Skin of body (tissue), 2 donors: ENCODE data around the gene RNLS. TPM values are rescaled to one million over a fixed set of nuclear protein-coding genes. Genes with fewer than 3 reads are reported as not detected.

ENCODE experiments used
- DNase-seq: peaks from one replicate; lab custom pipeline; 2025; lab: John Stamatoyannopoulos, UW
- total RNA-seq: library from RNA; depleted of rRNA; stranded (reverse); fragments of >200 nt; gene quantifications from one replicate; pipeline ENCODE4 v1.2.3, GENCODE V29; 2014

The RNLS gene
- 6.5 TPM for total RNA-seq

GRCh38 chr10:88582806-88583583 lies at the start of gene RNLS:
Gene RNLS (minus strand): TSS chr10:88583318.
- DNase-seq, result peak; percentile 35

DNA sequence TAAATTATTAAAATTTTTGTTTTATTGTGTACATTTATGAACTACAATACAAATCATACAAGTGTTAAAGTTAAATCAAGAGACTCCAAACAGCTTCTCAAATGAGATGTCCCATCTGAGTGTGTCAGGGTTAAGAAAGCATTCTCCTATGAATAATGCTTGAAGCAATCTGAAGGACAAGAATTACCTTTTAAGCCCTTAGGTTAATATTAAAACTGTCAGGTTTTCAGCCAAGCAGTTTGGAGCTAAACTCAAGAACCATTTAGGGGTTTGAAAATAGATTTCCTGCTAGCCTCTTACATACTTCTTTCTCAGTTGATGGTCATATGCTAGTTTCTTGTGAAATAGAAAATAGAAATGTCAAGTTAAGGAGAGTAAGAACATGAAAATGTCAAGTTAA lies 41.7 kb upstream of the RNLS start:
- DNase-seq, result no peak

- no peak for DNase-seq
Measured at GRCh38 chr10:88623835-88624234, 40.7 kb upstream of the RNLS start.

GRCh38 chr10:88620441-88620840 lies 37.3 kb upstream of the RNLS start:
- no peak for DNase-seq

DNA sequence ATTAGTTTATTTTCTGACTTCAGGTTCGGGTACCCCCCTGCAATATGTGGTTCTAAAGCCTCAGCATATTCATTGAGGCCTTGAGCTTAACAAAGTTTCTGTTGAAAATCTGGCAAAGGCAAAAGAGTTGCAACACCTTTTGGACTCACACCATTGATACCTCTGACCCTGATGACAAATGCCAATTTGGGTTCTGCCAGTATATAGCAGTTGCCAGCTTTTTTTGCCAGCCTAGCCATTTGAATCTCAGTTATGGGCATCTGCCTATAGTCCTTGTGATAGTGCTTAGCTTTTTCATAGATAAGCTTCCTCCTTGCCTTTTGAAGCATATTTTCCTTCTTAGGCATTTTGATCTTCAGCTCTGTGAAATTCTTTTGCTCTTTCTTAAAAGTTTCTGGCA lies 35.4 kb upstream of the RNLS start:
- DNase-seq, result no peak

DNA sequence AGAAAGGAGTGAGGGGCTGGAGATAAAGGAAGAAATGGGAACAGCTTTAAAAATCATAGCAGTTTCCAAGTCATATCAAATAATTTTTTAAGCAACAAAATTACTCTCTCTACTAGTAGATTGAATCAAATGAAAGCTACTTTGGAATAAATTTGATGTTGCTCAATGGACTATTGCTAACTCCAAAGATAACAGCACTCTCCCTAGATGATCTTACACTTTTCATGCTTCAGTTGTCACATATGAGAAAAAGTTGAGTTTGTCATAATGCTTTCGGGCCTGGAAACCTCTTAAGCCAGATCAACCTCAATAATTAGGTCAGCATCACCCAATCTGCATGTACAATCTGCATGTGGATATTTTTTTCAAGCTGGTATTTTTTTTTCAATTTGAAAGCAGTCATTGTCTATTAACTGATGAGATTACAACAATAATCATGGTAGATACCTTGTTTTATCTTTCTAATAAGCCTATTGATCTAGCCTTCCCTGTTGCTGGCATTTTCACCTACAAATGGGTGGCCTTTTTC lies 34.7 kb upstream of the RNLS start:
- DNase-seq, result no peak

GRCh38 chr10:88616250-88616977 lies 33.3 kb upstream of the RNLS start:
- DNase-seq, result no peak

DNA sequence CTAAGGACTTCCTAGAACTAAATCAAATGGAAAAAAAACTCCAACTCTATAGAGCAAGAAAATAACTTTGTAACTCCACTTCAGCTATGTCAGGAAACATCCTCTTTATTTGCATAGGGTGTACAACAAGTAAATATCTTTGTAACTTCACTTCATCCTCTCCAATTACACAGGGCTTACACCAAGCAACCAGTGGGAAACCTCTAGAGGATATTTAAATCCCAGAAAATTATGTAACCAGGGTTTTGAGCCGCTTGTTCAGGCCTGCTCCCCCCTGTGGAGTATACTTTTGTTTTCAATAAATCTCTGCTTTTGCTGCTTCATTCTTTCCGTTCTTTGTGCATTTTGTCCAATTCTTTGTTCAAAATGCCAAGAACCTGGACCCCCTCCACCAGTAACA lies 25.7 kb upstream of the RNLS start:
- no peak for DNase-seq

- DNase-seq, result no peak
Measured at GRCh38 chr10:88608052-88608732, 25.1 kb upstream of the RNLS start.

GRCh38 chr10:88598055-88598454 lies 14.9 kb upstream of the RNLS start:
- no peak for DNase-seq

- no peak for DNase-seq
Measured at GRCh38 chr10:88594482-88594881, 11.4 kb upstream of the RNLS start.

DNA sequence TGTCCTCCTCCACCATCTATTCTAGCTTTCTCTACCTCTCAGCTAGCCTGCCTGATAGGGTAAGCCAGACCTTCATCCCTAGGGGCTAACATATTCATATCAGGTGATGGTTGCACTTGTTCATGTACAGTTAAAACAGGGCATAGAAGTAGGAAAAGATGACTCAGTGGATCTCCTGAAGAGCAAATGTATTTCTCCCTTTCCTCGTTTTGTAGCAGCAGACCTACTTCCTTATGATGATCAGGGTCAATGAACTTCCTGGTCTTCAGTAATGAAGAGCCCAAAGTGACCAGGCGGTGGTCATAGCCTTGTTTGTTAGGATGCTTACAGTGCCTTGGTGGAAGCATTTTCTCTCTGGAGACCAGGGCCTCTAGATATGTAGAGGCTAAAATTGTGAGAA lies 9.8 kb upstream of the RNLS start:
- no peak for DNase-seq

DNA sequence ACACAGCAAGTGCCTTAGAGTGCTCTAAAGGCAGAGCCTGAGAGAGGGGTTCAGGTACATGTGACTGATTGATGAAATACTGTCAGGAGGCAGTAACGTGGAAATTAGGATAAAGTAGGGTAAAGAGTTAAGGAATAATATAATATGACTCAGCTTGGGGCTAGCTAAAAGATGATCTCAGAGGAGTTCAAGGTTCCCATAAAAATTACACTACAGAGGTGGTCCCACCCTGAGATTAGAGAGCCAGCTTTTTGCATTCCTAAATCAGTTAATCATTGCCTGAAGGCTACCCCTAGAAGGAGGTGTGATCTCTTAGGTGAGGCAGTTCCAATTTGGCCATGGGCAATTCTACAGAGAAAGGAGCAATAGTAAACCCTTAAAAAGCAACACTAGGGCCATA lies 9.3 kb upstream of the RNLS start:
- DNase-seq, result no peak

DNA sequence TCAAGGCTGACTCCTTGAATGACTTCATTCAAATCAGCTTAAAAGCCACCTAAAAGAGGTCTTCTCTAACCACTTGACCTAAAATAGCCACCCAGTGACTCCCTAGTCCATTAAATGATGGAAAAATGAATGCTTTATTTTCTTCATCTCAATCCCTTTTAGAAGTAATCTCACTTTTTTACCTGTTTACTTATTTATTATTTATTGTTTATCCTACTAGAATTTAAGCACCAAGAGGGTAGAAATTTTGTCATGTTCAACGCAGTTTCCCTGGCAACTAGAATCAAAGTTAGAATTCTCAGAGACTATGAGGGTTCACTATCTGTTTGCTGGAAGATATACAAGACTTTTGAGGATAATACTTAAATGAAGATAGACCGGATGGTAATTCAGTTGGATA lies 3.3 kb upstream of the RNLS start, which contains the start of gene LIPJ:
Gene LIPJ (plus strand): TSS at position 301 of the 400 bp plus-strand sequence. CDS start 3,926 bp downstream, outside the sequence.
- DNase-seq, result no peak

DNA sequence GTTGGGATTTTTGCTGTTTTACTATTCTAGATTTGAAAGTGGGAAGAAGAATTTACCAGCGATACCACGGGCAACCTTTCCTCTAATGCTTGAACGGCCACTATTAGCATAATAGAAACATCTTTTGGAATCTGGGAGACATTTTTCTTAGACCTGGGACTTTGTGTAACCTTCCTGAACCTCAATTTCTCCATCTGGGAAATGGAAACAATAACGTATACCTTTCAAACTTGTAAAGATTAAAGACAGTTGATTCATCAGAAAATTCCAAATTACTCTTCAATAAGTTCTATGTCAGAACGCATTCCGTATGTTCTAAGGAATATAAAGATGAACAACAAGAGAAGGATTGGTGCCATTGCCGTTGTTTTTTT lies 453 bp upstream of the RNLS start:
- no peak for DNase-seq

GRCh38 chr10:88582411-88582805 lies 710 bp downstream of the RNLS start:
- no peak for DNase-seq

DNA sequence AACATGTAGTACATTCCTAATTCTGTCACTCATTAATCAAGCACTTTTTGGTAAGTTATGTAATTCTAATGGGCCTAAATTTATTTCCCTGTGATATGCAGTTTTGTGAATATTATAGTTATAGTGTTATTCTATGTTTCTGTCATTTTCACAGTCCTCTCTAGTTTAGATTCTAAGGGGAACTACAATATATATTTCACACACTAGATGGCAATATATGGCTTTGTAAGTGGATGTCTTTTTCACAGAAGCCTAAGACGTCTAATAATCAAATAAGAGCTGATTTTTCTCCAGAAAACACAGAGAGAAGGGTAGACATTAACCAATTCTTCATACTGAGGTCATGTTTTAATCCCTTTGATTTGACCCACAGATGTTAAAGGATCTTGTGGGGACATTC lies 18.0 kb downstream of the RNLS start:
- peak; percentile 25 for DNase-seq

DNA sequence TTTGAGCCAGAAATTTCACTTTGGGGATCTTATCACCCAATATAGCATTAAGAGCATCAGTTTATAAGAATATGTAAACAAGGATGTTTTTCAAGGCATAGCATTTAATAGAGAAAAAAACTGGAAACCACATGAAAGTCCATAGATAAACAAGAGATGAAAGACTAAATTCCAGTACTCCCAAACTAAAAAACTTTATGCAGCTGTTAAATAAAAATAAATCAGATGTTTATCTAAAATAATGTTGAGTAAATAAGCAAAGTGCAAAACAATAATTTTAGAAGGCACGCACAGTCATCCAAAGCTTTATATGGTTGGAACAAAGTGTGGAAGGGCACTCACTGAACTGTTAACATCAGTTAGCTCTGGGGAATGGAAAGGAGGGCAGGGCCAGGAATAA lies 21.0 kb downstream of the RNLS start:
- DNase-seq, result no peak

DNA sequence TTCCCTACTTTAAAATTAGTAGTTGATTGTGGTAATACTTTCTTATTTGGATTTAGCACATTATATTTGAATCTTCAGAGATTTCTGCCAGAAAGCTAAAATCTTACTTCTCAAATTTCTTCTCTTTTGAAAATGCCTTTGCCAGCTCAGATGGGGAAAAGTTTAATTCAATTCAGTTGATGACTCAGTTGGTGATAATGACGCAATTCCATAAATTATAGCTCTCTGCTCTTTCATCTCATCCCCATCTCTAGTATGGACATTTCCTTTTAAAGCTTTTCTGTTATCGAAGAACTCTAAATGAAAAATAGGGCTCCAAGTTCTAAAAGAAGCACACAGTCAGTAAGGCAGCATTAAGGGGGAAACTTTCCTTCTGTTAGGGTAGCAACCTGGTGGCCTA lies 25.5 kb downstream of the RNLS start:
- DNase-seq, result no peak

DNA sequence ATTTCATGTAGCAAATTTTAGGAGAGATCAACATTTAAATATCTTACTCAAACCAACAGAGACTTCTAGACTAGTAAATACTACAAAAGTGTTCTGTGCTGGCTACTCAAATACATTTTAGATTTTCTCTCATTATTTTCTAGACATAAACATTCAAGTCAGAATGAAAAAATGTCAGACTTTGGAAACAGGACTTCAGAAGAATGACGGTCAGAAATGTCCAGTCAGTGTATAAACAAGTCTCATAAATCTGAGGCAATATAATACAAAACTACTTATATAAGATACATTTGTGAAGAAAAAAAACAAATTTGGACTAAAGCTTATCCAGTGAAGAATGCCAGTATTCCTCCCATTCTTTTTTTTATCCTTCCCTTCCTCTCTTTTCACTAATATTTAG lies 25.9 kb downstream of the RNLS start:
- no peak for DNase-seq

- DNase-seq, result no peak
Measured at GRCh38 chr10:88555190-88555908, 27.8 kb downstream of the RNLS start.
